H1 (cell line): ENCODE results near the gene FFAR2. TPM values are rescaled to one million over a fixed set of nuclear protein-coding genes. Genes with fewer than 3 reads are reported as not detected.

Experiments used
- BACH1 ChIP-seq: IDR thresholded peaks from 2 replicates; pipeline ENCODE4 v1.6.1; 2012; ENCODE audit warnings: low read length, improper control_type of control experiment
- CHD2 ChIP-seq: IDR thresholded peaks from 2 replicates; pipeline ENCODE4 v1.6.1; 2012; ENCODE audit warnings: low read length, improper control_type of control experiment
- CHD7 ChIP-seq: fragments of 300-600 bp; sonication (generic); IDR thresholded peaks from 2 replicates; pipeline ENCODE4 v1.7.1; 2012; ENCODE audit warnings: low read length, moderate library complexity, mild to moderate bottlenecking, inconsistent platforms; ENCODE audit not compliant: insufficient replicate concordance
- CTCF ChIP-seq, 3 experiments: IDR thresholded peaks; 1 replicate in 2 of 3; 2 replicates in 1 of 3; pipeline versions ENCODE4 v1.5.1 to v1.6.1; 2011; ENCODE audit warnings: low read length in 3 of 3, mild to moderate bottlenecking in 3 of 3, inconsistent platforms in 2 of 3, low read depth in 1 of 3, moderate library complexity in 1 of 3; ENCODE audit not compliant: insufficient read depth in 1 of 3; ENCODE audit errors: control extremely low read depth in 1 of 3
- EZH2 ChIP-seq: fragments of 200-600 bp; sonication (generic); IDR thresholded peaks from 2 replicates; pipeline ENCODE4 v1.7.1; 2012; ENCODE audit warnings: low read depth, mild to moderate bottlenecking, moderate library complexity, low read length, inconsistent platforms; ENCODE audit not compliant: severe bottlenecking
- GTF2F1 ChIP-seq: IDR thresholded peaks from 2 replicates; pipeline ENCODE4 v1.6.1; 2012; ENCODE audit warnings: low read depth, low read length, improper control_type of control experiment, borderline replicate concordance
- MAX ChIP-seq: IDR thresholded peaks from 2 replicates; pipeline ENCODE4 v1.6.1; 2012; ENCODE audit warnings: inconsistent platforms
- SP1 ChIP-seq: IDR thresholded peaks from 2 replicates; pipeline ENCODE4 v1.6.1; 2011; ENCODE audit warnings: low read depth, low read length
- SP2 ChIP-seq: IDR thresholded peaks from 2 replicates; pipeline ENCODE4 v1.6.1; 2012; ENCODE audit warnings: mild to moderate bottlenecking, low read length, inconsistent platforms
- polyA plus RNA-seq, 7 experiments: library from polyadenylated mRNA; depleted of rRNA in 3 of 7; stranded (reverse) in 5 of 7; unstranded in 2 of 7; fragments of >200 nt in 5 of 7; fragments of 200-250 nt in 2 of 7; gene quantifications; 1 replicate in 5 of 7; 2 replicates in 1 of 7; 4 replicates in 1 of 7; pipeline versions ENCODE4 v1.2.1 to v1.2.3, GENCODE V29; 2011 to 2013; ENCODE audit warnings: missing spikeins in 2 of 7, mixed read lengths in 2 of 7
- total RNA-seq: library from RNA; stranded (reverse); fragmentation: NEBNext Ultra II Directional; extraction: Animal tissue kit (Norgen Biotek cat#: 25700); gene quantifications from 2 replicates; pipeline ENCODE4 v1.2.1, GENCODE V29; 2021

FFAR2 gene
- total and polyA plus RNA-seq, 2 of the 8 experiments (the other 6 are each of a cell fraction or from before 2014, with no cell fraction given): not detected

DNA sequence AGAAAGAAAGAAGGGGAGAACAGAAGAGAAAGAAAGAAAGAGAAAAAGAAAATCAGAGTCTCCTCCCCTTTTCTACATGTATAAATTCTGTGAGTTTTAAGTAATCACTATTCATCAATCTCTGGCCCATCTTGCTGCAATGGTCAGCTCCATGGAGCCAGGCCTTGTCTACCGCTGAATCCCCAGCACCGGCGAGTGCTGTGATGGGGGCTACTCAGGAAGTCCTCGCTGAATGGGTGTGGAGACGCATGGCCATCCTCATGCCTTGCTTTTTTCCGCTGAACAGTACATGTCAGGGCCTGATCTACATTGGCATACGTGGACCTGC lies 47.3 kb upstream of the FFAR2 start (continued):
- TF ChIP-seq CHD7 (no peak), GTF2F1 (no peak), SP2 (no peak), MAX (no peak), BACH1 (no peak), CTCF (IDR thresholded peaks at IDR 0.05; ENCODE audit: control extremely low read depth in 1 of 3, insufficient read depth in 1 of 3, low read depth in 1 of 3, low read length in 3 of 3) (no peak), SP1 (no peak), CHD2 (no peak), EZH2 (no peak)
